A549 treated with CpdA at 1 μM for 4 hours (cell line): ENCODE measurements around the gene CCDC159. TPM values are rescaled to one million over a fixed set of nuclear protein-coding genes. Genes with fewer than 3 reads are reported as not detected.

Experiments used
- total RNA-seq: library from RNA; stranded (reverse); fragments of 200-300 nt; extraction: Qiagen RNA extraction; gene quantifications from 5 replicates; pipeline ENCODE4 v1.2.3, GENCODE V29; 2022; ENCODE audit warnings: low read depth

The CCDC159 gene, protein sequence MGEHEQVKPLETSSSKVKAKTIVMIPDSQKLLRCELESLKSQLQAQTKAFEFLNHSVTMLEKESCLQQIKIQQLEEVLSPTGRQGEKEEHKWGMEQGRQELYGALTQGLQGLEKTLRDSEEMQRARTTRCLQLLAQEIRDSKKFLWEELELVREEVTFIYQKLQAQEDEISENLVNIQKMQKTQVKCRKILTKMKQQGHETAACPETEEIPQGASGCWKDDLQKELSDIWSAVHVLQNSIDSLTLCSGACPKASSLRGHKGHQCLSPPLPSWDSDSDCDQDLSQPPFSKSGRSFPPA
- total RNA-seq: 4.3 to 5.6 TPM (median 5.5 TPM) in 5 replicates

DNA sequence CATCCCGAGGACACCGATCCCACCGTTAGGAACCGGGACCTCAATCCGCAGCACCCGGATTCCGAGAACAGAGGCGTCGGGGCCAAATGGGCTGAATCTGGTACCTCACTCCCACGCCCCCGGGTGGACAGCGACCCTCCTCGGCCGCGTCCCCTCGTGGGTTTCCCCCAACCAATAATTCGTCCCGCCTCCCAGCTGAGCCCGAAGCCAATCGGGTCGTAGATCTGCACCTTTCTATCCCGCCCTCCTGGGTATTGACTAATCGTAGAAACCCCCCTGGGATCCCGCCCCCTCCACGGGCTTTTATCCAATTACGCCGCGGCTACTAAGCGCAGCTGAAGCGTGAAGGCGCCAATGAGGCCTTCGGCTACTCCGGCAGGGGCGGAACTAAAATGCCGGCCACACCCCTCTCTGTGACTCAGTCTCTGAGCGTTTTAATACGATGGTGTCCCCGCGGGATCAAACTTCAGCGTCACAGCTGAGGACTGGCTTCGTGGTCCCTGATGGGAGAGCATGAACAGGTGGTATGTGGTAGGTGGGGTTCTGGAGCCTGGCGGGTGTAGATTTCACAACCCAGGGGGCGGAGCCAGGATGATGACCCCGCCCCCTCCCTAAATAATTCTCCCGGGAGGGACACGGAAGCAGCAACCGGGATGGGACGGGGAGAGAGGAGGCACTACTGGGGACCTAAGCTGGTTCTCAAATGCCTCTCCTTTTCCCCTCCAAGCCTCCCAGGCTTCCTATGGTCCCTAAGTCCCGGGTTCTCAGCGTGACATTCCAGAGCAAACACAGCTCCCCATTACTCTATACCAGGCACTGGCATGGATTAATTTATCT is at the start of gene CCDC159, which contains the start of gene TMEM205:
CCDC159 (plus strand) TSS at position 416 of the 837 bp plus-strand sequence; CDS start at position 504, 88 bp downstream.
TMEM205 (minus strand) TSS at position 165 of the 837 bp plus-strand sequence. CDS start 649 bp downstream, outside the sequence.

GRCh38 chr19:11339254-11340098 is 6.8 kb upstream of the CCDC159 start, which contains the start of gene RAB3D:
TSS of gene RAB3D (minus strand) at chr19:11339657. CDS start at chr19:11337399, 2,258 bp downstream.

DNA sequence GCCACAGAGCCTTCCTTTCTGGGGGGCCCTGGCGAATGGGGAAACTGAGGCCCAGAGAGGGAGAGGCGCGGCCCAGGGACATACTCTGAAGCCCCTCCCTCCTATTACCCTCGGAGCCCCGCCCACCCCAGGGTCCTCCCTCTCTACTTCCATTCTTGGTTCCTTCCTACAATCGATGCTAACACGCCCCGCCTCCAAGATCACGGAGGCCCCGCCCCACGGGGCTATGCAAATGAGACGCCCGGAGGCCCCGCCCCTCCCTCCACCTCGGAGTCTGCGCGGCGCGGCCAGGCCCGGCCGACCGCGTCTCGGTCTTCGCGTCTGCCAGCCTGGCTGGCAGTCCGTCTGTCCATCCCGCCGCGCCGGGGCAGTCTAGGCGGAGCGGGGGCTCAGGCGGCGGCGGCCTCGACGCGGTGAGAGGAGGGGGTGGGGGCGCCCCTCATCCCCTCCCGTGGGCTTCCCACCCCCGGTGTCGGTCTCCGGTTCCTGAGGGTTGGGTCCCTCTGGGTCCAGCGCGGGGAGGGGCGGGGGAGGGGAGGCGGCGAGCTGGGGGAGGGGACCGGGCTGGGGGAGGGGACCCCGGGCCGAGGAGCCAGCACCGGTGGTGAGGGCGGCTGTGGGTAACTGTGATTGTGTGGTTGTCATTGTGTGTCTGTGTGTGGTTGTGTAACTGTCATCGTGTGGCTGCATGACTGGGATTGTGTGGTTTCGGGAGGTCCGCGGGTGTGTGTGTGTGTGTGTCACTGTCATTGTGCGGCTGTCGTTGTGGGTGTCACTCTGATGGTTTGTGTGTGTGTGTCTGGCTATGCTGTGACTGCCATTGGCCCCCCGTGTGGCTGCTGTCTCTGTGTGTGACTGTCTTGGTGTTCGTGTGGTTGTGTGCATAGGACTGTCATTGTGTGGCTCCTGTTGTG is 9.1 kb downstream of the CCDC159 start, which contains the start of gene PLPPR2:
PLPPR2 (plus strand) TSS at position 273 of the 914 bp plus-strand sequence. CDS start 2,242 bp downstream, outside the sequence.

GRCh38 chr19:11374433-11375142 is 28.3 kb downstream of the CCDC159 start, which contains the start of gene SWSAP1:
TSS of gene SWSAP1 (plus strand) at chr19:11374666. CDS start at chr19:11374681, 15 bp downstream.

Other genes starting within 250 kb of the CCDC159 start
- 9.8 to 13.8 TPM (median 12.4 TPM) in 5 replicates for gene SPC24, start 190.7 kb upstream of the CCDC159 start, total RNA-seq
- gene KANK2, start 149.0 kb upstream of the CCDC159 start, total RNA-seq: 26.5 to 40.8 TPM (median 35.1 TPM) in 5 replicates
- not detected in 5 replicates for gene ANGPTL8, start 106.9 kb upstream of the CCDC159 start, total RNA-seq
- gene DOCK6, start 84.0 kb upstream of the CCDC159 start, total RNA-seq: 7.9 to 10.9 TPM (median 8.3 TPM) in 5 replicates
- not detected in 5 replicates for gene TSPAN16, start 50.4 kb upstream of the CCDC159 start, total RNA-seq
- gene RAB3D, start 6.9 kb upstream of the CCDC159 start, total RNA-seq: 2.4 to 3.5 TPM (median 3.0 TPM) in 5 replicates
- gene TMEM205, start 251 bp upstream of the CCDC159 start, total RNA-seq: 93.6 to 128 TPM (median 112 TPM) in 5 replicates
- gene PLPPR2, start 8.9 kb downstream of the CCDC159 start, total RNA-seq: 6.8 to 10.4 TPM (median 10.3 TPM) in 5 replicates
- gene SWSAP1, start 28.1 kb downstream of the CCDC159 start, total RNA-seq: 1.3 to 2.7 TPM (median 2.3 TPM) in 5 replicates
- 3.5 to 5.7 TPM (median 5.1 TPM) in 5 replicates for gene EPOR, start 37.8 kb downstream of the CCDC159 start, total RNA-seq
- 1.3 to 2.4 TPM (median 1.8 TPM) in 5 replicates for gene RGL3, start 72.8 kb downstream of the CCDC159 start, total RNA-seq
- gene ODAD3, start 88.6 kb downstream of the CCDC159 start, total RNA-seq: 0.87 to 1.4 TPM (median 1.1 TPM) in 5 replicates
- gene PRKCSH, start 89.1 kb downstream of the CCDC159 start, total RNA-seq: 251 to 271 TPM (median 263 TPM) in 5 replicates
- gene ELAVL3, start 134.5 kb downstream of the CCDC159 start, total RNA-seq: 0.07 to 0.19 TPM (median 0.13 TPM) in 4 of 5 replicates, not detected in the other
- gene ZNF653, start 159.3 kb downstream of the CCDC159 start, total RNA-seq: 4.1 to 5.9 TPM (median 5.4 TPM) in 5 replicates
- gene ECSIT, start 182.6 kb downstream of the CCDC159 start, total RNA-seq: 30.6 to 37.0 TPM (median 32.2 TPM) in 5 replicates
- 0.23 to 0.60 TPM (median 0.53 TPM) in 5 replicates for gene CNN1, start 192.3 kb downstream of the CCDC159 start, total RNA-seq
- gene ELOF1, start 212.7 kb downstream of the CCDC159 start, total RNA-seq: 91.9 to 124 TPM (median 109 TPM) in 5 replicates
- 0.10 to 0.33 TPM (median 0.24 TPM) in 4 of 5 replicates, not detected in the other for gene ACP5, start 231.1 kb downstream of the CCDC159 start, total RNA-seq